Breast epithelium (tissue), 3 donors: ENCODE measurements around the gene LINGO3.

Source experiments
- CTCF ChIP-seq, 3 donors: fragments of 450-650 bp; IDR thresholded peaks; one replicate each; pipeline ENCODE4 v1.5.1; 2016 to 2017; ENCODE audit warnings: antibody characterized with exemption in 3 of 3, mild to moderate bottlenecking in 3 of 3, moderate library complexity in 3 of 3
- POLR2A ChIP-seq: fragments of 450-650 bp; IDR thresholded peaks from one replicate; pipeline ENCODE4 v1.6.1; 2016; ENCODE audit warnings: antibody characterized with exemption, mild to moderate bottlenecking, moderate library complexity

GRCh38 chr19:2317300-2317699 is 9.3 kb upstream of the LINGO3 start:
- TF ChIP-seq CTCF (IDR thresholded peaks at IDR 0.05) (no peak), POLR2A (no peak)
